ENCODE data around the gene REPIN1.

Gene REPIN1

DNA sequence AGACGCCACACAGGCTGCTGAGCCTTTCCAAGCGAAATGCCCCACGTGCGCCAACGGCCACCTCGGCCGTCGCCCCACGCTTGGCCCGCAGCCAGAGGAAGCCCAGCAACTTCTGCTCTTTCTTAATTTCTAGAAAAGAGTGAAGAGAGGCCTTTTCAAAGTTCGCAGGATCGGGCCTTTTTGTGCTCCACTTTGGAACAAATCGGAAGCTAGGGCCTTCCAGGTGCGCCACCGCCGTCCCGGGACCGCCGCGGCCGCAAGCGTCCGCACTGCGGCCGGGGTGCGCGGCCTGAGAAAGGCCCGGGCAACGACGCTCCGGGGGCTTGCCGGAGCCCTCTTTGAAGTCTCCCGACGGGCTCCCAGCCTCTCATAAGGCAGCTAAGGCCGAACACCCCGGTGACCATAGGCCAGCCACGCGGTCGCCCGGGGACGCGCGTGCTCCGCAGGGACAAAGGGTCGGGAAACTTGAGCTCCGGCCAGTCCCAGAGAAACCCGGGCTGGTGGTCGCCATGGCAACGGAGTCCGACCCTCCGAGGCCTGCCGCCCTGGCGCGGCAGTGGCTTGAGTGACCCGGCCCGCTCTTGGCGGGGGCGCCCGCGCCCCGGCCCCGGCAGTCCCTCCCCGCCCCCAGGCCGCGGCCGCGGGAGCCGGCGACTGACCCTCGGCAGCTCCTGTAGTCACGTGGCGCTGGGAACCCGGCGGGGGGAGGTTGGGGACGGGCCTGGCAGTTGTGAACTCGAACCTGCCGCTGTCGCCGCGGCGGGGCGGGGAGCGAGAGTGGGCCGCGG is at the start of gene REPIN1:
REPIN1 (plus strand) TSS at position 727 of the 788 bp plus-strand sequence. CDS start 890 bp downstream, outside the sequence.
- DNase-seq = peak; percentile 92 to 96

DNA sequence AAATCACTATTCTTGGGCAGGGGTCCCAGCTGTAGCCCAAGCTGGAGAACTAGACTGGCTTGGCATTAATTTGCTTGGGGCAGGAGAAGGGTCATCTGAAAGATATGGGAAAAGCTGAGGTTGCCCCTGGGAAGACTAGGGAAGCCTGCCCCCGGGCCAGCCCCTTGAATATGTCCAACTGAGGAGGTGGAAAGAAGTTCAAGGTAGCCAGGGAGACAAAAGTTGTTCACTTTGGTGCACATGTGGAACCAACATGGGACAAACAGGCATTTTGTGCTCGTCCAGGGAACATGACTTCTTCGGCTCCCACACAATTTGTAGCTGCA is 46.9 kb upstream of the REPIN1 start:
- DNase-seq = no peak

GRCh38 chr7:150322114-150322832 is 46.3 kb upstream of the REPIN1 start:
- DNase-seq = peak in 1 of 2 experiments; percentile 48

GRCh38 chr7:150322833-150323681 is 45.6 kb upstream of the REPIN1 start, which contains the start of the genes ACTR3C and LRRC61:
ACTR3C (minus strand) TSS chr7:150323545; CDS start chr7:150295296, 28,249 bp downstream.
LRRC61 (plus strand) TSS chr7:150323355; CDS start chr7:150336862, 13,507 bp downstream.
- DNase-seq = peak; percentile 83 to 92

- peak; percentile 20 to 71 for DNase-seq
Measured at GRCh38 chr7:150323682-150324372, 44.8 kb upstream of the REPIN1 start.

GRCh38 chr7:150324373-150324961 is 44.2 kb upstream of the REPIN1 start:
- DNase-seq = peak in 1 of 2 experiments; percentile 54

DNA sequence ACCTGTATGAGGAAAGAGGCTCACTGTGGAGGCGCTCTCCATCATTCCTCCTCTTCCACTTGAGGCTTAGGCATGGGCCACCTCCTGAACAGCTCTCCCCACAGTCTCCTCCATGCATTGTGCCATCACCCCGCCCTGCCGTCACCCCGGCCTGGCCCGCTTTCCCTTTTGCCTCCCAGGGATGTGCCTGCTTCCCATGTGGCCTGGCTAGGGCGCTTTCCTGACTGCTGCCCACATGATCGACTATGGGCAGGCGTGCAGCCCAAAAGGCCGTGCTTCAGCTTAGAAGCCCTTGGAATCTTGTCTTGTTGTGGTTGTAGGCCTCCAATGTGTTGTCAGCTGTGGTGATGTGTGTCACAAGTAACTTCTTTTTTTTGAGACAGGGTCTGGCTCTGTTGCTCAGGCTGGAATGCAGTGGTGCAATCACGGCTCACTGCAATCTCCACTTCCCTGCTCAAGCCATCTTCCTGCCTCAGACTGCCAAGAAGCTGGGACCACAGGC is 43.5 kb upstream of the REPIN1 start:
- no peak for DNase-seq

- no peak for DNase-seq
Measured at GRCh38 chr7:150325901-150326300, 42.7 kb upstream of the REPIN1 start.

DNA sequence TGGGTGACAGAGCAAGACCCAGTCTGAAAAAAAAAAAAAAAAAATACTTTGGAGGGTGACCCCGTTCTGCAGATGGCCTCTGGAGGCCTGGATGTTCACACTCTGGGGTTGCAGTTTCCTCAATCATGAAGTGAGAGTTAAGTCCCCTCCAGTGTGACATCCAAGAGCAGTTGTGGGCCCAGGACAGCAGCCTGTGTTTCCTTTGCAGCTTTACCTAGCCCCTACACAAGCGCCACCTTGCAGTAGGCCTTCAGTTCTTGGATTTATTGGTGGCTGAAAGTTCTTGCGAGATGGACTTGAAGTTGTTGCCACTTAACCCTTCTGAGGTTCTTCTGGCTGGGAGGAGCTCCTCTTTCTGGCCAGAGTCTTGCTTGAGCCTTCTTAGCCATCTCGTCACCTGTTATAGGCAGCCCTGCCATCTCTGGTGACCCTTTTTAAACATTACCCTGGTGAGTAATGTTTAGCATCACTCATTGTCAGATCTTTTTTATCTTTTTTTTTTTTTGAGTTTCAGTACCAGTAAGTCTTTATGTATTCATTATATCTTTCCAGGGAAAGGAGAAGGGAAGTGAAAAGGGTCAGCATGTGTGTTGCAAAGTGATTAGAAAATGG is 41.9 kb upstream of the REPIN1 start:
- DNase-seq = no peak

- no peak for DNase-seq
Measured at GRCh38 chr7:150327308-150327707, 41.3 kb upstream of the REPIN1 start.

GRCh38 chr7:150329331-150330120 is 39.1 kb upstream of the REPIN1 start:
- DNase-seq = no peak

- no peak for DNase-seq
Measured at GRCh38 chr7:150330211-150330885, 38.3 kb upstream of the REPIN1 start.

GRCh38 chr7:150332852-150333635 is 35.6 kb upstream of the REPIN1 start:
- DNase-seq = no peak

- no peak for DNase-seq
Measured at GRCh38 chr7:150333659-150334058, 35.0 kb upstream of the REPIN1 start.

DNA sequence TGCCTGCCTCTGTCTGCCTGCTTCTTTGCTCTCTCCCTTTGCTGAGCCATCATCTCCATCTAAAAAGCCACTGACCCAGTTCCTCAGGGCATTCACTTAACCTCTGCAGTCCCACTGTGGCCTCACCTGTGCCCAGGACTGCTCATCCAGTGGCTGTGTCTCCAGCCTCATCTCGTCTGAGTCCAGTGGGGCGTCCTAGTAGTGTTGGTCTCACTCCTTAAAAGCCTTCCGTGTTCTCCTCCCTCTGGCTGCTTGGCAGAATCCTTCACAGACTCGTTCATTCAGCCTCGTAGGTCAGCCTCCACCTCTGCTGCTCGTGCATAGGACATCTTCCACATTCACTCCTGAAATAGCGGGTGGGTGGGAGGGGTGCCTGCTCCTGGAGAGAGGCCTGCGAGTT is 34.5 kb upstream of the REPIN1 start:
- DNase-seq = no peak

DNA sequence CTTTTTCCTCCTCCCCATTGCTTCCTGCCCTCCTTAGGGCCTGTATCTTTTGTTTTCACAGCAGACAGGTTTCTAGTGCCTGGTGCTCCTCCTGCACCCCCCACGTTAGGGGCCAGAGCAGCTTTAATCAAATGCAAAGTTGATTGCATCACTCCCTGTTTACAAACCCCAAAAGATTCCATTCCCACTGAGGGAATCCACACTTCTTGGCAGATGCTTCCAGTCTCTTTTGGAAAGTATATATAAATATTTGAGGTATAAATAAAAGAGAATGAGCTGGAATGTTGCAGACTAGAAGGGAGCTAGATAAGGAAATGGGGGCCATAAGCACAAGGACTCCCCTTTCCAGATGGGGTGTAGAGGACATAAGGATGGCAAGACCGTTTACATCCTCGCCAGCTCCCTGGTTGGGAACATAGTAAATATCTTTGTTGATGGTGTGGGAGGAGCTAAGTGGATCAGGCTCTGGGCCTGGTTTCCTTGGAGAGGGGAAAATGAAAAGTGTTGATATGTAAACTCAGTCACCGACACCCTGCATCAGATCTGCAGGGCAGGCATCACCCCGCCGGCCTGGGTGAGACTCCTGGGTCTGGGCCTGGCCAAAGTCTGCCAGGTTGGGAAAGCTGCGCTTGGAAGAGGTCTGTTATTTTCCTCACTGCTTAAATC is 33.4 kb upstream of the REPIN1 start:
- DNase-seq = no peak

GRCh38 chr7:150335774-150336112 is 32.9 kb upstream of the REPIN1 start:
- DNase-seq = no peak

DNA sequence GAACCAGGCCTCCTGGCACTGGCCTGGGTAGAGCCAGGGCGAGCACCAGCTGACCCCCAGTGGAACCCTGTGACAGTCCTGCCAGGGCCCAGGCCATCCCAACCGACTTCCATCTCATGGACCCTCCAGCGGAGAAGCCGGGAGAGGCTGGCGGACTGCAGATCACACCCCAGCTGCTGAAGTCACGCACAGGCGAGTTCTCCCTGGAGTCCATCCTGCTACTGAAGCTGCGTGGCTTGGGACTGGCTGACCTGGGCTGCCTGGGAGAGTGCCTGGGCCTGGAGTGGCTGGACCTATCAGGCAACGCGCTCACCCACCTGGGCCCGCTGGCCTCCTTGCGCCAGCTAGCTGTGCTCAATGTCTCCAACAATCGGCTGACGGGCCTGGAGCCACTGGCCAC is 31.9 kb upstream of the REPIN1 start:
- no peak for DNase-seq

- DNase-seq = no peak
Measured at GRCh38 chr7:150337179-150337578, 31.4 kb upstream of the REPIN1 start.

Data from NCI-H2081 (cell line).